CD14-positive monocyte (primary cell): ENCODE results near the gene E2F4. TPM values are rescaled to one million over a fixed set of nuclear protein-coding genes. Genes with fewer than 3 reads are reported as not detected.

Experiments
- DNase-seq, 3 donors: peaks; one replicate each; pipeline ENCODE4 v3.0.0-alpha.2; 2011 to 2022
- H2AFZ ChIP-seq: 2 replicates; pipeline ENCODE4 v1.6.0; 2012; ENCODE audit warnings: mild to moderate bottlenecking, low read depth, low read length, inconsistent platforms; ENCODE audit not compliant: insufficient read depth, poor library complexity, severe bottlenecking
- H3K27ac ChIP-seq, 2 donors: 1 replicate in 1 of 2; 2 replicates in 1 of 2; pipeline ENCODE4 v1.5.1; 2012 to 2013; ENCODE audit warnings: low read length in 2 of 2, control low read depth in 1 of 2, inconsistent platforms in 1 of 2, low read depth in 1 of 2, mild to moderate bottlenecking in 1 of 2
- H3K27me3 ChIP-seq, 2 donors: one replicate each; pipeline versions ENCODE4 v1.6.0 to v1.6.1; 2011 to 2013; ENCODE audit warnings: low read length in 2 of 2; ENCODE audit not compliant: control insufficient read depth in 2 of 2, insufficient read depth in 2 of 2
- H3K36me3 ChIP-seq, 2 donors: replicated peaks in 1 of 2; 1 replicate in 1 of 2; 2 replicates in 1 of 2; pipeline versions ENCODE4 v1.5.1 to v1.6.1; 2012 to 2013; ENCODE audit warnings: low read length in 2 of 2, control low read depth in 1 of 2, inconsistent platforms in 1 of 2, mild to moderate bottlenecking in 1 of 2; ENCODE audit not compliant: insufficient read depth in 2 of 2, control insufficient read depth in 1 of 2
- H3K4me1 ChIP-seq, 2 donors: 1 replicate in 1 of 2; 2 replicates in 1 of 2; pipeline versions ENCODE4 v1.5.1 to v1.6.1; 2012 to 2013; ENCODE audit warnings: low read length in 2 of 2, control low read depth in 1 of 2, inconsistent platforms in 1 of 2, mild to moderate bottlenecking in 1 of 2, moderate library complexity in 1 of 2; ENCODE audit not compliant: insufficient read depth in 2 of 2, control insufficient read depth in 1 of 2
- H3K4me2 ChIP-seq: replicated peaks from 2 replicates; pipeline ENCODE3; 2012; ENCODE audit warnings: low read length, moderate library complexity, mild to moderate bottlenecking; ENCODE audit not compliant: poor library complexity, severe bottlenecking; ENCODE audit errors: extremely low read depth
- H3K4me3 ChIP-seq, 3 experiments: fragments of 200-600 bp in 1 of 3; sonication (generic) in 1 of 3; replicated peaks in 1 of 3; 1 replicate in 2 of 3; 2 replicates in 1 of 3; pipeline ENCODE4 v1.5.1; 2011 to 2013; ENCODE audit warnings: low read length in 3 of 3, mild to moderate bottlenecking in 3 of 3, control low read depth in 2 of 3, low read depth in 2 of 3, inconsistent platforms in 1 of 3, moderate library complexity in 1 of 3
- H3K79me2 ChIP-seq: 2 replicates; pipeline ENCODE4 v1.6.0; 2012; ENCODE audit warnings: mild to moderate bottlenecking, control low read depth, inconsistent platforms, low read length, moderate library complexity; ENCODE audit not compliant: insufficient read depth
- H3K9ac ChIP-seq: 2 replicates; pipeline ENCODE4 v1.6.0; 2017; ENCODE audit warnings: low read length, mild to moderate bottlenecking; ENCODE audit not compliant: insufficient read depth, poor library complexity, severe bottlenecking
- H3K9me3 ChIP-seq, 2 donors: replicated peaks in 1 of 2; 1 replicate in 1 of 2; 2 replicates in 1 of 2; pipeline versions ENCODE4 v1.5.1 to v1.6.1; 2012 to 2013; ENCODE audit warnings: low read length in 2 of 2, control low read depth in 1 of 2; ENCODE audit not compliant: control insufficient read depth in 1 of 2, insufficient read depth in 1 of 2
- H4K20me1 ChIP-seq: 2 replicates; pipeline ENCODE4 v1.6.0; 2012; ENCODE audit warnings: mild to moderate bottlenecking, low read length, control low read depth, moderate library complexity; ENCODE audit not compliant: insufficient read depth
- H3K27ac Mint-ChIP-seq, 7 donors: one replicate each; pipeline ENCODE4 v1.8.0; 2020; ENCODE audit warnings: mild to moderate bottlenecking in 7 of 7, mixed read lengths in 7 of 7, moderate library complexity in 6 of 7, inconsistent platforms in 2 of 7
- H3K27me3 Mint-ChIP-seq, 3 donors: one replicate each; pipeline ENCODE4 v1.8.0; 2021 to 2022; ENCODE audit warnings: low read depth in 3 of 3, mild to moderate bottlenecking in 3 of 3, mixed read lengths in 3 of 3, moderate library complexity in 3 of 3, inconsistent platforms in 1 of 3
- H3K36me3 Mint-ChIP-seq, 2 donors: one replicate each; pipeline ENCODE4 v1.8.0; 2020; ENCODE audit warnings: mixed read lengths in 2 of 2, inconsistent platforms in 1 of 2, mild to moderate bottlenecking in 1 of 2
- H3K4me1 Mint-ChIP-seq: one replicate; pipeline ENCODE4 v1.8.0; 2020; ENCODE audit warnings: mild to moderate bottlenecking, mixed read lengths
- H3K4me3 Mint-ChIP-seq, 2 donors: one replicate each; pipeline ENCODE4 v1.8.0; 2020; ENCODE audit warnings: mild to moderate bottlenecking in 2 of 2, mixed read lengths in 2 of 2, moderate library complexity in 1 of 2
- H3K9me3 Mint-ChIP-seq, 7 donors: one replicate each; pipeline ENCODE4 v1.8.0; 2020 to 2022; ENCODE audit warnings: mixed read lengths in 7 of 7, mild to moderate bottlenecking in 6 of 7, moderate library complexity in 6 of 7, inconsistent platforms in 2 of 7
- WGBS: methylation state at CpG from one replicate; pipeline ENCODE4 v1.1.5; 2013; ENCODE audit warnings: missing lambda C conversion rate; ENCODE audit not compliant: insufficient coverage; 5-methylcytosine and 5-hydroxymethylcytosine counted together
- intact Hi-C, 2 donors: fragments of 100-400 bp; cut with micrococcal nuclease; formaldehyde crosslinking; loops; one replicate each; pipeline versions ENCODE4 v1.15.0 to v1.15.1; 2023
- polyA plus RNA-seq, 3 donors: library from polyadenylated mRNA; depleted of rRNA in 1 of 3; unstranded in 2 of 3; stranded (reverse) in 1 of 3; fragments of 300-500 nt in 2 of 3; fragments of >200 nt in 1 of 3; fragmentation: Illumina TruSeq in 2 of 3; gene quantifications; 1 replicate in 2 of 3; 2 replicates in 1 of 3; pipeline ENCODE4 v1.2.3, GENCODE V29; 2012 to 2021
- TF ChIP-seq, protein P1 (sequence below): fragments of 200-600 bp; IDR thresholded peaks from one replicate; pipeline ENCODE4 v1.8.0; 2022; ENCODE audit warnings: antibody characterized with exemption, mild to moderate bottlenecking

The E2F4 gene
- polyA plus RNA-seq, 3 donors, result 53.1 to 191 (median 61.5) TPM

DNA sequence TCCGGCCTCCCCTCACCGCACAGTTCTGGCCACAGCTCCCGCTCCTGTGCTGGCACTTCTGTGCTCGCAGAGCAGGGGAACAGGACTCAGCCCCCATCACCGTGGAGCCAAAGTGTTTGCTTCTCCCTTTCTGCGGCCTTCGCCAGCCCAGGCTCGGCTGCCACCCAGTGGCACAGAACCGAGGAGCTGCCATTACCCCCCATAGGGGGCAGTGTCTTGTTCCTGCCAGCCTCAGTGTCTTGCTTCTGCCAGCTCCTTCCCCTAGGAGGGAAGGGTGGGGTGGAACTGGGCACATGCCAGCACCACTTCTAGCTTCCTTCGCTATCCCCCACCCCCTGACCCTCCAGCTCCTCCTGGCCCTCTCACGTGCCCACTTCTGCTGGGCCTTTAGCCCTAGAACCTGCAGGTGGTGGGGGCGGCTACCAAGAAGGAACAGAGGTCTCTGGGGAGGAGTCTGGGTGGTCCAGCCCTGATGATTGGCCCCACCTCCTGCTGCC lies 6.3 kb downstream of the E2F4 start:
- intact Hi-C loops, result no loop called here
- no peaks in the 10 kb centered on the region for H3K9me3 Mint-ChIP-seq
- no peaks in the 10 kb centered on the region for H3K9me3 ChIP-seq
- no peak overlapping the region for H3K4me3 Mint-ChIP-seq
- H3K4me3 ChIP-seq, result no peak overlapping the region
- WGBS, result 66% methylated on average over 5 of the region's 12 CpGs
- H3K36me3 Mint-ChIP-seq, result peaks cover 71 to 87% of the 10 kb centered on the region in 2 donors
- no peak overlapping the region for H2AFZ ChIP-seq
- no peak overlapping the region for H3K9ac ChIP-seq
- H3K79me2 ChIP-seq, result peaks cover 17% of the 10 kb centered on the region
- H3K36me3 ChIP-seq, result peaks cover 71 to 86% of the 10 kb centered on the region in 2 donors
- H3K4me1 ChIP-seq, result peaks cover 4% of the 10 kb centered on the region in 2 donors
- peak overlapping the region in 3 of 7 donors; percentile 42 to 81 (median 79) for H3K27ac Mint-ChIP-seq
- peaks cover 24% of the 10 kb centered on the region for H3K4me1 Mint-ChIP-seq
- DNase-seq, result peak; percentile 36 to 42 (median 41)
- no peak overlapping the region for H3K4me2 ChIP-seq
- H3K27me3 Mint-ChIP-seq, result peaks cover 0 to 2% (median 1%) of the 10 kb centered on the region in 3 donors
- TF ChIP-seq, protein P1, sequence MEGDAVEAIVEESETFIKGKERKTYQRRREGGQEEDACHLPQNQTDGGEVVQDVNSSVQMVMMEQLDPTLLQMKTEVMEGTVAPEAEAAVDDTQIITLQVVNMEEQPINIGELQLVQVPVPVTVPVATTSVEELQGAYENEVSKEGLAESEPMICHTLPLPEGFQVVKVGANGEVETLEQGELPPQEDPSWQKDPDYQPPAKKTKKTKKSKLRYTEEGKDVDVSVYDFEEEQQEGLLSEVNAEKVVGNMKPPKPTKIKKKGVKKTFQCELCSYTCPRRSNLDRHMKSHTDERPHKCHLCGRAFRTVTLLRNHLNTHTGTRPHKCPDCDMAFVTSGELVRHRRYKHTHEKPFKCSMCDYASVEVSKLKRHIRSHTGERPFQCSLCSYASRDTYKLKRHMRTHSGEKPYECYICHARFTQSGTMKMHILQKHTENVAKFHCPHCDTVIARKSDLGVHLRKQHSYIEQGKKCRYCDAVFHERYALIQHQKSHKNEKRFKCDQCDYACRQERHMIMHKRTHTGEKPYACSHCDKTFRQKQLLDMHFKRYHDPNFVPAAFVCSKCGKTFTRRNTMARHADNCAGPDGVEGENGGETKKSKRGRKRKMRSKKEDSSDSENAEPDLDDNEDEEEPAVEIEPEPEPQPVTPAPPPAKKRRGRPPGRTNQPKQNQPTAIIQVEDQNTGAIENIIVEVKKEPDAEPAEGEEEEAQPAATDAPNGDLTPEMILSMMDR, result peak; percentile 69
- peak overlapping the region in 1 of 2 donors; percentile 26 for H3K27ac ChIP-seq
- peaks cover 64% of the 10 kb centered on the region for H4K20me1 ChIP-seq
- no peaks in the 10 kb centered on the region for H3K27me3 ChIP-seq

DNA sequence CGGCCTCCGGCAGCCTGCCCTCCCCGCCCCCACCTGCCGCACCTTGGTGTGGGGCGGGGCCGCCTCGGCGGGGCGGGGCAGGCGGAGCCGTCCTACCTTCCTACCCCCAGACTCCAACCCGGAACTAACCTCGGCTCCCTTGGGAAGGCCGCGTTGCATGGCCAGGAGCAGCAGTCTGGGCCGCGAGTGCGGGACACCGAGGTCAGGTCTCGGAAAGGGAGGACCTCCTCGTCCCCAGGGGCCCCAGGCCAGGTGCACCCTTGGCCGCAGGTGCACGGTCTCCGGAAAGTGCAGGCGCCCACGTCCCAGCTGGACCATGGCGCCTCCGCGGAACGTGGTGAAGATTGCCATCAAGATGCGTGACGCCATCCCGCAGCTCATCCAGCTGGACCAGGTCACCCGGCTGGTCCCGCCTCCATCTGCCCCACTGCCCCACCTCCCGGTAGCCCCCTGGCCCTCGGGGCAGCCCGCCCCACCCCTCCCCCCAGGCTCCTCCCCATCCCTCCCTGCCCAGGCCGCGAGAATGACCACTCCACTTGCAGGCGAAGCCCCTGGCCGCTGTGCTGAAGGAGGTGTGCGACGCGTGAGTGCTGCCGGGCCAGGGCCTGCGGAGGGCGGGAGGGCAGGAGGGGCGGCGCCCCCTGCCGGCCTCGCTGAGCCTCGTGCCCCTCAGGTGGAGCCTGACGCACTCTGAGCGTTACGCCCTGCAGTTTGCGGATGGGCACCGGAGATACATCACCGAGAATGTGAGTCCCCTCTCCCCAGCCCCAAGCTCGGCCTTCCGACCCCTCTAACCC lies 7.3 kb downstream of the E2F4 start, which contains the start of gene ELMO3:
ELMO3 (plus strand) TSS at position 121 of the 797 bp plus-strand sequence; CDS start at position 317, 196 bp downstream.
- WGBS, result 88% methylated on average over 44 of the region's 61 CpGs
- no peaks in the 10 kb centered on the region for H3K9me3 Mint-ChIP-seq
- peaks cover 71 to 88% of the 10 kb centered on the region in 2 donors for H3K36me3 Mint-ChIP-seq
- Histone ChIP-seq H3K9me3 (no peaks in the 10 kb centered on the region), H3K4me3 (no peak within 1 kb of the TSS), H3K9ac (no peak within 1 kb of the TSS), H4K20me1 (peaks cover 57% of the 10 kb centered on the region), H3K79me2 (peaks cover 8% of the 10 kb centered on the region), H3K27me3 (no peaks in the 10 kb centered on the region), H3K4me2 (no peak within 1 kb of the TSS), H3K36me3 (peaks cover 78 to 91% of the 10 kb centered on the region in 2 donors), H3K4me1 (no peaks in the 10 kb centered on the region), H2AFZ (no peak within 1 kb of the TSS), H3K27ac (peak within 1 kb of the TSS in 1 of 2 donors; percentile 26)
- intact Hi-C loops, result no loop called here
- H3K4me1 Mint-ChIP-seq, result peaks cover 15% of the 10 kb centered on the region
- H3K27ac Mint-ChIP-seq, result peak within 1 kb of the TSS in 3 of 7 donors; percentile 46 to 81 (median 79)
- TF ChIP-seq, protein P1, result peak; percentile 23
- no peak for DNase-seq
- H3K4me3 Mint-ChIP-seq, result peak within 1 kb of the TSS; percentile 3 to 58
- peaks cover 0 to 2% (median 1%) of the 10 kb centered on the region in 3 donors for H3K27me3 Mint-ChIP-seq
